Globus pallidus (tissue), 1 donor: ENCODE results near the gene CXCL11.
"Not testable (repeated sequence)": the region's sequence is repeated elsewhere in the genome, so short reads cannot be mapped to it uniquely, and the experiment has no call there.

Experiments used
- DNase-seq: peaks from one replicate; pipeline ENCODE4 v3.0.0-alpha.2; 2015; ENCODE audit warnings: low spot score

The CXCL11 gene

GRCh38 chr4:76001700-76002099 lies 34.2 kb downstream of the CXCL11 start:
- no peak for DNase-seq

GRCh38 chr4:76000279-76000678 lies 35.6 kb downstream of the CXCL11 start:
- DNase-seq = no peak

GRCh38 chr4:75998525-75999147 lies 37.2 kb downstream of the CXCL11 start:
- not testable (repeated sequence) for DNase-seq

- DNase-seq = no peak
Observed at GRCh38 chr4:75997946-75998345, 37.9 kb downstream of the CXCL11 start.

GRCh38 chr4:75997081-75997480 lies 38.8 kb downstream of the CXCL11 start:
- no peak for DNase-seq

- peak; percentile 53 for DNase-seq
Observed at GRCh38 chr4:75995727-75996126, 40.1 kb downstream of the CXCL11 start.

- DNase-seq = no peak
Observed at GRCh38 chr4:75992462-75992861, 43.4 kb downstream of the CXCL11 start.

- no peak for DNase-seq
Observed at GRCh38 chr4:75989846-75990528, 45.9 kb downstream of the CXCL11 start.

GRCh38 chr4:75985116-75985515 lies 50.8 kb downstream of the CXCL11 start:
- no peak for DNase-seq
